GM10847 (cell line): Measurements from ENCODE around the gene TNS4.

Source experiments
- POLR2A ChIP-seq: IDR thresholded peaks from 2 replicates; pipeline ENCODE4 v1.6.1; 2011; ENCODE audit not compliant: insufficient read length; ENCODE audit errors: extremely low read depth

TNS4 gene

DNA sequence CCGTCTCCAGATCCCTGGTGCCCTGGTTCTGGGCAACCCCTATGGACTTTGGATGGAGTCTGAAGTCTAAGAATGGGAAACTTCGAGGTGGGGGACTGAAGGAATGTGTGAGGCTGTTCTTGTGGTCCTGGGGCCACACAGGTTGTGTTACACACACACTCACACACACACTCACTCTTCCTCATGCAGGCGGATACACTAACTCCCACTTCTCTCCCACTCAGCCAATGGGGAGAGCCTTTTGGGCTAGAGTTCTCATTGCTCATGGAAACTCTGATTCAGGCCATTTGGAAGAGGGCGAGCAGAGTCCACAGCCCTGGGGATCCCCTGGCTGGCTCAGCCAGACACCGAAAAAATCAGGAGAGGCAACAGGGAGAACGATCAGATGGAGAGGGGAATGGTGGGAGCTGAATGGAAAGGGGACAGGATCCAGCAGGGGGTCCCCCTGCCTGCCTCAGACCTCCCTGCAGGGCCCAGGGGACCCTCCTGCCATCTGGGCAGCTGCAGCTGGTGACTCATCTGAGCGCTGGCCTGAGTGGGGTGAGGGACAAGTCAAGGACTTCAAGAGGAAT, 49.1 kb downstream of the TNS4 start:
- TF ChIP-seq POLR2A = no peak

DNA sequence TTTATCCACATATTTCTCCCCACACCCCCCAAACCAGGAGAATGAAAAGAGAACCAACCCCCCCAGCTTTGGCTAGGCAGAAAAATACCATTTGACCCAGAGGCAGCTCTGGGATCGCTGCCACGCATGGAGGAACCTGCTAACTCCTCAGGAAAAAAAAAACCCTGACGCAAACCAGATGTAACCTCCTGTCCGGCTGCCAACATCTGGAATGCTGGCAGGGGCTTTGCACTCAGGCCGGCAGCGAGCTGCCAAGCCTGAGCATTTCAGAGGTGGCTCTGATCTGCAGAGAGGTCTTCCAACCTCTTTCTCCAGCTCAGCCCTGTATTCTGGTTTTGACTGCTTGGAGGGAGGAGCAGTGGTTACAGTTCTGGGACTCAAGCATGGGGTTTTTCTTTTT, 50.0 kb downstream of the TNS4 start:
- TF ChIP-seq POLR2A = no peak

DNA sequence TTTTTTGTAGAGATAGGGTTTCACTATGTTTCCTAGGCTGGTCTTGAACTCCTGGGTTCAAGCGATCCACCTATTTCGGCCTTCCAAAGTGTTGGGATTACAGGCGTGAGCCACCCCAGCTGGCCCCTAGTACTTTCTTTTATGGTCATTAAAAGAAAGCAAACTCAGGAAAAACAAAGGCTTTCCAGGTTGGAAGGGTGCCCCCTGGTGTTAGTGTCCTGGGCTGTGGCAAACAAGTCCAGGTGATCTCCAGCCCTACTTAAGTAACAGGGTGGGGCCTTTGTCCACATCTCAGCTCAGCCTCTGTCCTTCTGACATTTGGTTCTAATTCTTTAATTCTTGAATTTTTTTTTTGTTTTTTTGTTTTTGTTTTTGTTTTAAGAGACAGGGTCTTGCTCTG, 51.2 kb downstream of the TNS4 start:
- no peak for TF ChIP-seq POLR2A

- TF ChIP-seq POLR2A = no peak
Observed at GRCh38 chr17:40448639-40449261, 52.7 kb downstream of the TNS4 start.

DNA sequence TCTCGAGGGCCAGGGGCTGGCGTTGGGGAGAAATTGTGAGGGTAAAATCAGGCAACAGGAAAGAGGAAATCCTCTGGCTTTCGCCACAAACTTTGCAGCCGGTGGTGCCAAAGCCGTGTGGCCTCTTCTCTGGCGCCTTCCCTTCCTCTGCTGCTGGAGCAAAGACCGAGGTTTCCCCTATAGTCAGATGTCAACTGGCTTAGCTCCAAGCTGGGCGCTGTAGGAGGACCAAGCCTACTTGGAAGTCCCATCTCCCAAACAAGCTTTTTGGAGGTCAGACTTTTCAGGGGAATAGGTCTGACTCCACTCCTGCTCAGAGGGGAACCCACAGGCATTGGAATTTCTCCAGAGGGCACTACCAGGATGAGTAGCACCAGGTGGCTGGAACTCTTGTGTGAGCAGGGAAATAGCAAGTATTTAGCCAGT, 53.2 kb downstream of the TNS4 start:
- TF ChIP-seq POLR2A = no peak

DNA sequence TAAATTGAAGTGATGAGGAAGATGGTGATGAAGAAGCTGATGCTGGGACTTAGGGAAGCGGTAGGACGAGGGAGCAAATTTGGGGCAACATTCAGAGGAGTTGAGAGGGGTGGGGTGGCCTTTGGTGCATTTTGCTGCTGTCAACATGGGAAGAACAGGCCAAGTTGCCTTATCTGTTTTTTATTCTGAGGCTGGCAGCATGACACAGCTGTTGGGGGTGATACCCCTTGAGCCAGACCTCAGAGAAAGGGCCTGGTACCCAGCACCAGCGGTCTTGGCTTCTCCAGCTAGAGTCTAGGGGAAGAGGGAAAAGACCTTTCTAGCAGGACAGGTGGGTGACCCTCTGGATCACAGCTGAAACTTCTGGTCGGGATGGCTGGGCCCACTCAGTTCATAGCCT, 53.6 kb downstream of the TNS4 start:
- TF ChIP-seq POLR2A = no peak

GRCh38 chr17:40447148-40447644, 54.2 kb downstream of the TNS4 start:
- TF ChIP-seq POLR2A = no peak

GRCh38 chr17:40445751-40446468, 55.5 kb downstream of the TNS4 start:
- TF ChIP-seq POLR2A = no peak

DNA sequence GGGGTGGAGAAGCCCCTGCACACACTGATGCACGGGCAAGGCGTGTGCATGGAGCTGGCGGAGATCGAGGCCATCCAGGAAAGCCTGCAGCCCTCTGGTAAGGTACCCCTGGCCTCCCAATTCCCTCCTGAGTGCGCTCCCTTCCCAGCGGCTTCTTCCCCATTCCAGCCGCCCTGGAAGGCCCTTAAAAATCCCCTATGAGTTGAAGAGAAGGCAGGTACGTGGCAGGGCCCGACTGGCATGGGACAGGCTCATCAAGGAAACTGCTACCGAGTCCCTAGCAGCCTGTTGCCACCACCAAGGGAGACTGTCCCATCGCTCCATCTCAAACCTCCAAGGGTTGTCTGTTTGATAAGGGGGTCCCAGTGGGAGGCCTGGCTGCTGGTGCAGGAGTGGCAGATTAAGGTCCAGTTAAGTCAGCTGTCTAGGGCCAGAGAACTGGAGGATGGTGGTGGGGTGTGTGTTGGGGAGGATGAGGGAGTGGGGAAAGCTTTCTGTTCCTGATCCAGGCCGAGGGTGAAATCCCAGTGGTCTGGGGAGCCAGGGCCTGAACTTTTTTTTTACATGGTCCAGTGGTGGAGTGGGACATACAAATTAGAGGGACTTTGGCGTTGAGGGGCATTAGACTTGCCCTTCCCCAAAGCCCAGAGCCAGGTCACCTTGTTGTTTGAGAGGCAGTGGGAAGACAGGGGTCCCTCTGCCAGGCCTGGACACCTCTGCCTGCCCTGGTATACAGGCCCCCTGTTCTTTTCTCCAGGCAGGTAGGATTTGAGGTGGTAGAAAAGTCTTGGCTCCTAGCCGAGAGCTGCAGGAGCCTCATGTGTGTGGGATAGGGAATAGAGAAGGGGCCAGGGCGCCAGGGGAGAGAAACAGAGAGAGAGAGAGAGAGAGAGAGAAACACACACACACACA, 57.2 kb downstream of the TNS4 start:
- TF ChIP-seq POLR2A = no peak

DNA sequence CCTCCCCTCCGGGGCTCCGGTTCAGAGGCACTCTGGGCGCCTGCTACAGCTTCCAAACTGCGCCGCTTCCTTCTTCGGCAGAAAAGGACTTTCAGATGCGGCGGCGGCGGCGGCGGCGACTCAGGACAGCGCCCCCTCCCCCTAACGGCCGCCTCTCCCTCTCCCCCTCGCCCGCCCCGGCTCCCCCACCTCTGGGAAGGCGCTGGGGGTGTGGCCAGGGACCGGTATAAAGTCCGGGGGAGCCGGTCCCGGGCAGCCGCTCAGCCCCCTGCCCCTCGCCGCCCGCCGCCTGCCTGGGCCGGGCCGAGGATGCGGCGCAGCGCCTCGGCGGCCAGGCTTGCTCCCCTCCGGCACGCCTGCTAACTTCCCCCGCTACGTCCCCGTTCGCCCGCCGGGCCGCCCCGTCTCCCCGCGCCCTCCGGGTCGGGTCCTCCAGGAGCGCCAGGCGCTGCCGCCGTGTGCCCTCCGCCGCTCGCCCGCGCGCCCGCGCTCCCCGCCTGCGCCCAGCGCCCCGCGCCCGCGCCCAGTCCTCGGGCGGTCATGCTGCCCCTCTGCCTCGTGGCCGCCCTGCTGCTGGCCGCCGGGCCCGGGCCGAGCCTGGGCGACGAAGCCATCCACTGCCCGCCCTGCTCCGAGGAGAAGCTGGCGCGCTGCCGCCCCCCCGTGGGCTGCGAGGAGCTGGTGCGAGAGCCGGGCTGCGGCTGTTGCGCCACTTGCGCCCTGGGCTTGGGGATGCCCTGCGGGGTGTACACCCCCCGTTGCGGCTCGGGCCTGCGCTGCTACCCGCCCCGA, 58.0 kb downstream of the TNS4 start, which contains the start of gene IGFBP4:
TSS of gene IGFBP4 (plus strand) at position 255 of the 792 bp plus-strand sequence. CDS start at position 541, 286 bp downstream.
- no peak for TF ChIP-seq POLR2A

- TF ChIP-seq POLR2A = no peak
Observed at GRCh38 chr17:40442392-40443195, 58.8 kb downstream of the TNS4 start.

DNA sequence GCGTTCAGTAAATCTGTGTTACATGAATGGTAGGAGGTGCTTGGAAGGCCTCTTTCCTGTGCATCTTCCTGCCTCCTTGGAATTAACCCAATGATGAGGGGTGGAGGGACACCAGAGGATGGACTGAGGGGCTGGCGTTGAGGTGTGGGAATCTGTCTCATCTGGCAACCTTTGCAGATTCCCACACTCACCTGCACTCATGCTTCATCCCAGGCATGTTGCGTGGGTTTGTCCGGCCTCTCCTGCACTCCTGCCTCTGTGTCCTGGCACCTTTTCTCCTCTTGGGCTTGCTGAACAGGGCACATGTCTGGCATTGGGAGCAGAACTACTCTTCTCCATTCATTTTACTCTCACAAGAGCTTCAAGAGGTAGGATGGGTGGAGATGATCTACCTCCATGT, 61.3 kb downstream of the TNS4 start:
- TF ChIP-seq POLR2A = no peak

DNA sequence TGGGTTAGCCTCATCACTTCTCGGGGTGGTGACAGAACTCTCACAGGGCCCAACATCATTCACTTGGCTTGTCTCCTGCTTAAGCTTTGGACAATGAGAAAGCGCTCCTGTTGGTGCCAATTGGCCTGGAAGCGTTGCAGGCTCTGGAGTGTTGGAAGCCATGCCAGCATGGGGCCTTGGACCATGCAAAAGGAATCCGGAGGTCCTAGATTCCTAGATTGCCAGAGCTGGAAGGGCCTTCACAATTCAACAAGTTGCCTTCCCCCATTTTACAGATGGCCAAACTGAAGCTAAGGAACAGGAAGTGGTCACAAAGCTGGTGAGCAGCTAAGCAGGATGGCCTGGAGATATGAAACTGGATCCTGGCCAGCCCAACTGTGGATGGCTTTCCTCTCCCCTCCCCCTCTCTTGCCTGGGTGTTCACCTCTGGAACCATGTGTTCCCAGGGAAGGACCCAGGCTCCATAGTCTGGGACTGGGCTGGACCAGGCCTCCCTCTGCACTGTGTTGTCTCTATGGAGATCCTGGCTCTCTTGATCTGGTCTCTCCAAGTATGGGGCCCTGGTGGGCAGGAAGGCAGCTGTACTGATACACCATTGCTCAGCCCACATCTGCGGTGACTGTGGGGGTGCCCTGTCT, 64.2 kb downstream of the TNS4 start:
- TF ChIP-seq POLR2A = no peak

DNA sequence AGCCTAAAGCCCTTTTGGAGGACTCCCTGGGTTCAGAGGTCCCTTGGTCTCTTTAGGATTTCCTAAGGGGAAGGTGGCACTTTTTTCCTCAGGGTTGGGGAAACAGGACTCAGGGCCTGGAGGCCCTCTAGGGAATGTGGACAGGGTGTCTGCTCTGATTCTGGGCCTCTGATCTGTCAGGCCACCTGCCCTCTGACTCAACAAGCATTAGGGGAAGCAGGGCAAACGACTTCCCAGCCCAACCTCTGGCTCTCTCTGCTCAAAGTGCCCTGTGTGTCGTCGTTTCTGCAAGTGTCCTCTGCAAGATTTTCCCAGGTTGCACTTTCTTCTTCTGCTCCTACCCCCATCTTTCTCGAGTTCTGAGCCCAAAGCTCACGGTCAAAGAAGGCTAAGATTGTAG, 64.8 kb downstream of the TNS4 start:
- no peak for TF ChIP-seq POLR2A
